Fibroblast of skin of left biceps (primary cell): ENCODE measurements around the gene OR11L1.

Source experiments
- DNase-seq, 2 experiments: peaks; one replicate each; pipeline ENCODE4 v3.0.0-alpha.2; 2013; ENCODE audit warnings: low read depth in 2 of 2

The OR11L1 gene

DNA sequence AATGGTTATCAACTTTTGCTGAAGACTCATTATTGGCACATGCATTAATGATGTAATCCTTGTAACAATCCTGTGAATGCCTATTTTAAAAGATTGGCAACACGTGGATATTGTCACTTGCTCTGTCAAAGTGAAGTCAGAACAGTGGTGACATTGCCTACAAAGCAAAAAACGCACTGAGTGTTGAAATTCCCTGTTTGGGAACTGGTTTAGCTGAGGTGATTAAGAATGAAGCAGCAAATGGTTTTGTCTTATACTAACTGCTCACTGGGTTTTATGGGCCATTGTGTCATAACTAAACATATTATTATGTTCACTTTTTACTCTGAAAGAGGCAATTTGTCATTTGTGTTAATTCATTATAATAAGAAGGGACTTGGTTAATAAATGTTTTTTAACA lies 29.1 kb downstream of the OR11L1 start:
- no peak for DNase-seq

- no peak for DNase-seq
Measured at GRCh38 chr1:247797518-247797917, 44.2 kb downstream of the OR11L1 start.
